Measurements from ENCODE around the gene AFAP1L1.

DNA sequence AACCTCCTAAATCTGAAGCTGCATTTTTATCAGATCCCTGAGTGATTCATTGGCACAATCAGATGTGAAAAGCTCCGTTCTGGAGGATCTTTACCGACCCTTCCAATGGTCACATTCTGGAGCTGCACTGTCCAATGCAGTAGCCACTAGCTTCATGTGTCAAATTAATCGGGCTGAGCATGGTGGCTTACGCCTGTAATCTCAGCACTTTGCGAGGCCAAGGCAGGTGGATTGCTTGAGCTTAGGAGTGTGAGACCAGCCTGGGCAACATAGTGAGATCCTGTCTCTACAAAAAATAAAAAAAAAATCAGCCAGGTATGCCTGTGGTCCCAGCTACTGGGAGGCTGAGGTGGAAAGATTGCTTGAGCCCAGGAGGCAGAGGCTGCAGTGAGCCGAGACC, 103.8 kb downstream of the AFAP1L1 start:
- TF ChIP-seq, protein P1, sequence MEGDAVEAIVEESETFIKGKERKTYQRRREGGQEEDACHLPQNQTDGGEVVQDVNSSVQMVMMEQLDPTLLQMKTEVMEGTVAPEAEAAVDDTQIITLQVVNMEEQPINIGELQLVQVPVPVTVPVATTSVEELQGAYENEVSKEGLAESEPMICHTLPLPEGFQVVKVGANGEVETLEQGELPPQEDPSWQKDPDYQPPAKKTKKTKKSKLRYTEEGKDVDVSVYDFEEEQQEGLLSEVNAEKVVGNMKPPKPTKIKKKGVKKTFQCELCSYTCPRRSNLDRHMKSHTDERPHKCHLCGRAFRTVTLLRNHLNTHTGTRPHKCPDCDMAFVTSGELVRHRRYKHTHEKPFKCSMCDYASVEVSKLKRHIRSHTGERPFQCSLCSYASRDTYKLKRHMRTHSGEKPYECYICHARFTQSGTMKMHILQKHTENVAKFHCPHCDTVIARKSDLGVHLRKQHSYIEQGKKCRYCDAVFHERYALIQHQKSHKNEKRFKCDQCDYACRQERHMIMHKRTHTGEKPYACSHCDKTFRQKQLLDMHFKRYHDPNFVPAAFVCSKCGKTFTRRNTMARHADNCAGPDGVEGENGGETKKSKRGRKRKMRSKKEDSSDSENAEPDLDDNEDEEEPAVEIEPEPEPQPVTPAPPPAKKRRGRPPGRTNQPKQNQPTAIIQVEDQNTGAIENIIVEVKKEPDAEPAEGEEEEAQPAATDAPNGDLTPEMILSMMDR (conservative IDR thresholded peaks at IDR 0.05; ENCODE audit: low read length), result no peak
- TF ChIP-seq EZH2phosphoT487 (IDR thresholded peaks at IDR 0.05; ENCODE audit: borderline replicate concordance, low read depth, low read length), result no peak

Measured in OCI-LY7 (cell line).